ENCODE measurements around the gene MAPKBP1. TPM values are rescaled to one million over a fixed set of nuclear protein-coding genes. Genes with fewer than 3 reads are reported as not detected.

Gene MAPKBP1
- total RNA-seq, 6 experiments from 2014 or later, result 4.3 to 7.9 (median 5.7) TPM

DNA sequence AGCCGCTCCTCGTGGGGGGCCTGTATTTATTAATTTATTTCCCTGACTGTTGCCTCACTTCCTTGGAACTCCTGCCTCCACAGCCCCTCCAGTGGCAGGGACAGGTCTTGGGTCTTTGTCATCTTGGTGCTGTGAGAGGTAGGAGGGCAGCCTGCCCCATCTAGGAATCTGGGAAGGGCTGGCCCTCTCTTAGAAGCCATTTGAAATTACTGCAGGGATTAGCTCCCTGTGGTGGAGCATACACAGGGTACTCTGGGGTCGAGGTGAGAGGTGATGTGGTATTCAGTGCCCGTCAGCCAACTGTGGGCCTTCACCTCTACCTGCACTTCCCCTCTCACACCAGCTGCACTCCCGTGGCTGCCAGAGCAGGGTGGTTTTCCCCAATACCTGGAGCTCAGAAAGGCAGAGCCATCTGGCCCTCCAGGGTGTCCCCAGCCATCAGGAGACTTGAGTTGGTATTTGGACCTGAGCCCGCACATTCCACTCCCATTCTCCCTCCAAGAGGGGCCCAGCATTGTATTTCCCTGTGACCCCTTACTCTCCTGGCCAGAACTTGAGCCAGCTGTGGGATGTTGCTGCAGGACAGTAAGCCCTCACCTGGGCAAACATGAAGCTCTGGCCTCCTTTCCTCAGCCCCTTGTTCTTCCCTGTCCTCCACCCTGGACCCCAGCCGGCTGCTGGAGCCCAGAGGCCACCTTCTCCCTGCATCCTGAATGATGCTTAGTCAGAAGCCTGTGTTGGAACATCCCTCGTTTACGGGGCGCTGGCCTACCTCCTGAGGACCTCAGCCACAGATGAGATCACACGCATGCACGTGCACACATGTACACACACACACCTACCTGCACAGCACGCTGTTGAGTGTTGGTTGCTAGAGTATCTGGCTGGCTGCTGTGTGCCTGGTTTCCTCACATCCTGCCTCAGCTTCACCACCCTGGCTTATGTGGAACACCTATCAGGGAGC, 51.6 kb downstream of the MAPKBP1 start:
- intact Hi-C loops (cut with DNase I), result loop anchor here in 1 of 2 donors (10.0 kb wide), 1 partner anchor 79 kb away; no protein-coding TSS in a partner anchor
- DNase-seq, result peak in 1 of 3 donors; percentile 53
- 93% methylated on average over 10 of the region's 13 CpGs for WGBS (ENCODE audit: insufficient coverage, low coverage, low lambda C conversion rate, missing lambda C conversion rate)

DNA sequence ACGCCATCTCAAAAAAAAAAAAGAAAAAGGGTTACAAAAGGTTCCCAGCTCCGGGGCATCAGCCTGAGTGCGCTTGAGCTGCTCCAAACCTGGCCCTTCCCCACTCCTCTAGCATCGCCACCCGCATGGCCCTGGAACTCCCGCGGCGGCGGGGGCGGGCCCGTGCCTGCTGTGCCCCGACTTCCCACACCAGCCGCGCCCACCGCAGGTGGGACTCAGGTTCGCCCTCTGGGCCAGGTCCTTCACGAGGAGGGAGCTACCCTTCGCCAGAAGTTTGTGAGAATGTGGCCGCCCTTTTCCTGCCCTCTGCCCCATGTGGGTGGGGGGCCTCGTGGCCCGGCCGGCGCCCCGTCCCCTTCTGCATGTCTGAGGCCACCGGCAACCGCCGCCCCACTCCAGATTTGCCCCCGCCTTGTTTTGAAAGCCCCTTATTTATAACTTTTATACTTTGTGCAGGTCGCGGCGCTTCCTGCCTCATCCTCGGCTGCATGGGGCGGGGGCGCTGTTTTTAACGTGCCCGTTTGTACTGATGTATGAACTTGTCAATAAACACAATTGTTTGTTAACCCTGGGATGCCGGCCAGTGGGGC, 53.1 kb downstream of the MAPKBP1 start:
- ATAC-seq (peak; percentile 0 to 3 (median 1)), DNase-seq (peak in 2 of 3 donors; percentile 41 to 57)
- intact Hi-C loops (cut with DNase I), result loop anchor here in 1 of 2 donors (10.0 kb wide), 1 partner anchor 77 kb away; no protein-coding TSS in a partner anchor
- Histone ChIP-seq H3K4me3 (peak overlapping the region; percentile 22 to 91 (median 85)), H3K27ac (no peak overlapping the region), H3K4me1 (peaks cover 0 to 14% (median 6%) of the 10 kb centered on the region in 4 donors), H3K27me3 (no peaks in the 10 kb centered on the region), H3K36me3 (peaks cover 0 to 2% (median 0%) of the 10 kb centered on the region in 4 donors), H3K9me3 (no peaks in the 10 kb centered on the region)
- no peak for TF ChIP-seq POLR2A (IDR thresholded peaks at IDR 0.05)
- TF ChIP-seq, protein P1, sequence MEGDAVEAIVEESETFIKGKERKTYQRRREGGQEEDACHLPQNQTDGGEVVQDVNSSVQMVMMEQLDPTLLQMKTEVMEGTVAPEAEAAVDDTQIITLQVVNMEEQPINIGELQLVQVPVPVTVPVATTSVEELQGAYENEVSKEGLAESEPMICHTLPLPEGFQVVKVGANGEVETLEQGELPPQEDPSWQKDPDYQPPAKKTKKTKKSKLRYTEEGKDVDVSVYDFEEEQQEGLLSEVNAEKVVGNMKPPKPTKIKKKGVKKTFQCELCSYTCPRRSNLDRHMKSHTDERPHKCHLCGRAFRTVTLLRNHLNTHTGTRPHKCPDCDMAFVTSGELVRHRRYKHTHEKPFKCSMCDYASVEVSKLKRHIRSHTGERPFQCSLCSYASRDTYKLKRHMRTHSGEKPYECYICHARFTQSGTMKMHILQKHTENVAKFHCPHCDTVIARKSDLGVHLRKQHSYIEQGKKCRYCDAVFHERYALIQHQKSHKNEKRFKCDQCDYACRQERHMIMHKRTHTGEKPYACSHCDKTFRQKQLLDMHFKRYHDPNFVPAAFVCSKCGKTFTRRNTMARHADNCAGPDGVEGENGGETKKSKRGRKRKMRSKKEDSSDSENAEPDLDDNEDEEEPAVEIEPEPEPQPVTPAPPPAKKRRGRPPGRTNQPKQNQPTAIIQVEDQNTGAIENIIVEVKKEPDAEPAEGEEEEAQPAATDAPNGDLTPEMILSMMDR (IDR thresholded peaks at IDR 0.05), result peak in 1 of 4 donors; percentile 14
- WGBS (ENCODE audit: insufficient coverage, low coverage, low lambda C conversion rate, missing lambda C conversion rate), result 2% methylated on average over 17 of the region's 37 CpGs

More for the DNA sequence above, 51.6 kb downstream of the MAPKBP1 start:
- Histone ChIP-seq H3K4me1 (peaks cover 0 to 14% (median 6%) of the 10 kb centered on the region in 4 donors), H3K9me3 (no peaks in the 10 kb centered on the region), H3K27me3 (no peaks in the 10 kb centered on the region), H3K4me3 (no peak overlapping the region), H3K36me3 (peaks cover 0 to 5% (median under 1%) of the 10 kb centered on the region in 4 donors), H3K27ac (no peak overlapping the region)
- no peak for TF ChIP-seq POLR2A (IDR thresholded peaks at IDR 0.05)
- TF ChIP-seq, protein P1 (IDR thresholded peaks at IDR 0.05), result no peak
- no peak for ATAC-seq

DNA sequence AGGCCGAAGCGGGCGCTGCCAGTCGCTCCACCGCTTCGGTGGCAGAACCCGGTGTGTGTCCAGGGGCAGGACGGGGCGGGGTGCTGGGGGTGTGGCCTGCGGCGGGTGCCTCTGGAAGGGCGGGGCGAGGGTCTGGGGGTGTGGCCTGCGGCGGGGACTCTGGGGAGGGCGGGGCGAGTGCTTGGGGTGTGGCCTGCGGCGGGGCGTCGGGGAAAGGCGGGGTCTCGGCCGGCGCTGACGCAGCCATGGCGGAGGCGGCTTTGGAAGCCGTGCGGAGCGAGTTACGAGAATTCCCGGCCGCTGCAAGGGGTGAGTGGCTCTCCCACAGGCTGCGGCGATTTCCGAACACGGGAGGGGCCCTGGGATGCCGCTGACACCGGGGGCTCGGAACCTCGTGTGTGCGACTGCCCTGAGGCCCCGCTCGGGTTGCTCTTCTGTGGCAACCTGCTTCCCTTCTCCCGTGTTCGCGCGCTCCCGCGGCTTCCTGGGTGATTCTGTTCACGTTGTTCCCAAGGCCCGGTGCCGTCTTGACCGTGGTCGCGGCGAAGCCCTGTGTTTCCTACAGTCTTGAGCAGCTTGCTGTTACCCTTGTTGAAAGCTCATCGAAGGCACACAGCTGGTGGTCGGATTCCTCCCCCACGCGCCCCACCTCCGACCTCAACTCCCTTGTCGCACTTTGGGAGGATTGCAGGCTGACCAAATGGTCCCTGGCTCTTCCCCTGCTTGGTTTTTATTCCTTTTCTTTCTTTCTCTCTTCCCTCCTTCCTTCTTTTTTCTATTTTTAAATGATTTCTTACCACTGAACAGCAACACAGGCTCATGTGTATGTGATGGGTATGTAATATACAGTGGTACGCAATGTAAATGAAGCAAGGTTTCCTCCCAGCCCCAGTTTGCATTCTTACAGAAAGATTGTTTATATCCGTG, 53.9 kb downstream of the MAPKBP1 start, which contains the start of gene JMJD7:
JMJD7 (plus strand) TSS at position 213 of the 927 bp plus-strand sequence; CDS start at position 246, 33 bp downstream.
- intact Hi-C loops (cut with DNase I), result loop anchor here in 1 of 2 donors (10.0 kb wide), 1 partner anchor 77 kb away; no protein-coding TSS in a partner anchor
- H3K27ac ChIP-seq, result peak within 1 kb of the TSS; percentile 58 to 73 (median 67)
- H3K36me3 ChIP-seq, result no peaks in the 10 kb centered on the region

More for the DNA sequence above, 53.9 kb downstream of the MAPKBP1 start, which contains the start of gene JMJD7:
- peak within 1 kb of the TSS; percentile 83 to 91 (median 85) for H3K4me3 ChIP-seq
- TF ChIP-seq, protein P1 (IDR thresholded peaks at IDR 0.05), result no peak
- TF ChIP-seq POLR2A (IDR thresholded peaks at IDR 0.05), result peak; percentile 85
- H3K9me3 ChIP-seq, result no peaks in the 10 kb centered on the region
- H3K4me1 ChIP-seq, result peaks cover 0 to 14% (median 6%) of the 10 kb centered on the region in 4 donors
- ATAC-seq, result peak; percentile 96 to 98 (median 98)
- WGBS (ENCODE audit: insufficient coverage, low coverage, low lambda C conversion rate, missing lambda C conversion rate), result under 1% methylated on average over 34 of the region's 66 CpGs
- peak; percentile 99 for DNase-seq
- no peaks in the 10 kb centered on the region for H3K27me3 ChIP-seq

All from right lobe of liver (tissue), 6 donors.